WTC11 (cell line): ENCODE measurements around the gene NPIPB2. TPM values are rescaled to one million over a fixed set of nuclear protein-coding genes. Genes with fewer than 3 reads are reported as not detected.

ENCODE experiments used
- ATAC-seq: fragments of 200-7000 bp; cut with Tn5 transposase; 2 replicates; pipeline ENCODE4 v1.10.0; 2021; ENCODE audit warnings: mild to moderate bottlenecking, moderate library complexity
- CTCF ChIA-PET: fragments of 300-600 bp; sonication (Branson Sonifier 250); formaldehyde crosslinking; loops from one replicate; lab custom pipeline; 2021; ENCODE audit warnings: antibody characterized with exemption; lab: Charles Lee
- POLR2A ChIA-PET: fragments of 350-600 bp; sonication (Branson Sonifier 250); formaldehyde crosslinking; loops from one replicate; lab custom pipeline; 2021; ENCODE audit warnings: antibody characterized with exemption; lab: Charles Lee
- DNase-seq: peaks from one replicate; pipeline ENCODE4 v3.0.0; 2021; ENCODE audit warnings: low spot score
- H3K27ac Mint-ChIP-seq: 2 replicates; pipeline ENCODE4 v1.8.0; 2021; ENCODE audit warnings: mixed read lengths
- H3K27me3 Mint-ChIP-seq: 2 replicates; pipeline ENCODE4 v1.8.0; 2021; ENCODE audit warnings: low read depth, mild to moderate bottlenecking, moderate library complexity, mixed read lengths
- H3K36me3 Mint-ChIP-seq: 2 replicates; pipeline ENCODE4 v1.8.0; 2021; ENCODE audit warnings: mixed read lengths
- H3K4me1 Mint-ChIP-seq: 2 replicates; pipeline ENCODE4 v1.8.0; 2022; ENCODE audit warnings: mixed read lengths
- H3K4me3 Mint-ChIP-seq: 2 replicates; pipeline ENCODE4 v1.8.0; 2021; ENCODE audit warnings: mild to moderate bottlenecking, moderate library complexity, mixed read lengths
- H3K9me3 Mint-ChIP-seq: 2 replicates; pipeline ENCODE4 v1.8.0; 2021; ENCODE audit warnings: mixed read lengths
- ZNF232 ChIP-seq: sonication (generic); formaldehyde crosslinking; IDR thresholded peaks from 2 replicates; pipeline ENCODE4 v1.8.0; 2022; ENCODE audit warnings: mild to moderate bottlenecking, missing genetic modification reagents
- total RNA-seq: library from RNA; stranded (reverse); gene quantifications from 3 replicates; pipeline ENCODE4 v1.2.3, GENCODE V29; 2021

NPIPB2 gene
- total RNA-seq, 1 experiment from 2014 or later = 14.4 TPM

DNA sequence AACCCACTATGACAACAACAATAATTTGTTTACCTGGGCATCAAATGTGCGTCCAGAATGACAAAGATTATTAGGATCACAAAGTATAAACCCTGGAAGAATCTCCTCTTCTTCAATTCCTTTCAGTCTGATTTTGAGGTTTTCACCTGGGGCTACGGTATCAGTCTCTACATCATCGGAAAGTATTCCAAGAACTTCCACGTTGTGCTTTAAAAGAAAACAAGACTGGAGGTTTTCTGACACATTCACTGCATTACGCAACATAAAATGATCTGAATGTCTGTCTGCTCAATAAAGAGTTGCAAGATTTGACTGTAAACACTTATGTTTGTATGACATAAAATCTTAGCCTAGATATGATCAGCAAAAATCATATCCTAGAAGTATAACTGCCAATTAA lies 64.5 kb downstream of the NPIPB2 start:
- CTCF ChIA-PET = no interaction called here

More for the DNA sequence above, 64.5 kb downstream of the NPIPB2 start:
- Mint-ChIP-seq H3K36me3 (peaks cover 69% of the 10 kb centered on the region), H3K27ac (no peak overlapping the region), H3K27me3 (no peaks in the 10 kb centered on the region), H3K9me3 (no peaks in the 10 kb centered on the region), H3K4me3 (no peak overlapping the region), H3K4me1 (no peaks in the 10 kb centered on the region)
- DNase-seq (no peak), ATAC-seq (no peak)
- TF ChIP-seq ZNF232 (CRISPR knock-in tag) = no peak
- POLR2A ChIA-PET = no interaction called here

Other genes with a start within 250 kb of the NPIPB2 start
- gene TXNDC11, start 199.2 kb downstream of the NPIPB2 start, total RNA-seq = 11.1 to 11.5 TPM (median 11.4 TPM) in 3 replicates
- 39.9 to 45.9 TPM (median 43.0 TPM) in 3 replicates for gene ZC3H7A, start 144.8 kb downstream of the NPIPB2 start, total RNA-seq
- gene RSL1D1, start 90.5 kb downstream of the NPIPB2 start, total RNA-seq = 203 to 227 TPM (median 216 TPM) in 3 replicates
- gene GSPT1, start 26.1 kb downstream of the NPIPB2 start, total RNA-seq = 154 to 190 TPM (median 159 TPM) in 3 replicates
- 0.18 TPM in 1 of 3 replicates, not detected in the others for gene TNFRSF17, start 23.2 kb upstream of the NPIPB2 start, total RNA-seq
- gene SNX29, start 34.7 kb upstream of the NPIPB2 start, total RNA-seq = 7.7 to 11.4 TPM (median 10.2 TPM) in 3 replicates